ENCODE data around the gene YIPF4. TPM values are rescaled to one million over a fixed set of nuclear protein-coding genes. Genes with fewer than 3 reads are reported as not detected.
"Not testable (repeated sequence)": the region's sequence is repeated elsewhere in the genome, so short reads cannot be mapped to it uniquely, and the experiment has no call there.

The YIPF4 gene
- total RNA-seq, 1 donor from 2014 or later: 61.5 TPM

DNA sequence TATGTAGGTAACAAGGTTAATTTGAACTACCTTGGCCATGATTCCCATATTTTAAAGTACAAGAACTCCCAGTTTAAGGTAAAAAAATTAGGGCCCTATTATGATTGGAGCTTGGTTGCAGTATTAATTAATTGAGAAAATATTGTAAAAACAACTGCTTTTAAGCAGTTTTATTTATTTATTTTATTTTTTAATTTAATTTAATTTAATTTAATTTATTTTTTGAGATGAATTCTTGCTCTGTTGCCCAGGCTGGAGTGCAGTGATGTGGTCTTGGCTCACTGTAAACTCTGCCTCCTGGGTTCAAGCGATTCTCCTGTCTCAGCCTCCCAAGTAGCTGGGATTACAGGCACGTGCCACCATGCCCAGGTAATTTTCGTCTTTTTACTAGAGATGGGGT is 88.0 kb downstream of the YIPF4 start:
- not testable (repeated sequence) for DNase-seq (ENCODE audit: low spot score)

Other genes starting within 250 kb of the YIPF4 start
- gene DPY30, start 238.1 kb upstream of the YIPF4 start, total RNA-seq: 65.1 TPM
- 18.1 TPM for gene SPAST, start 214.3 kb upstream of the YIPF4 start, total RNA-seq
- gene SLC30A6, start 112.0 kb upstream of the YIPF4 start, total RNA-seq: 21.7 TPM
- gene NLRC4, start 13.0 kb upstream of the YIPF4 start, total RNA-seq: 1.9 TPM
- gene BIRC6, start 79.1 kb downstream of the YIPF4 start, total RNA-seq: 85.8 TPM